Lung microvascular endothelial cell (primary cell): ENCODE results near the gene CIC. TPM values are rescaled to one million over a fixed set of nuclear protein-coding genes. Genes with fewer than 3 reads are reported as not detected.

ENCODE experiments used
- DNase-seq, 2 donors: peaks; one replicate each; pipeline versions ENCODE4 v3.0.0 to v3.0.0-alpha.2; 2010; ENCODE audit warnings: low read depth in 2 of 2
- total RNA-seq: library from RNA; depleted of rRNA; stranded (reverse); fragments of >200 nt; gene quantifications from 2 replicates; pipeline ENCODE4 v1.2.1, GENCODE V29; 2014

Gene CIC
- total RNA-seq, 1 donor from 2014 or later: 9.3 TPM

DNA sequence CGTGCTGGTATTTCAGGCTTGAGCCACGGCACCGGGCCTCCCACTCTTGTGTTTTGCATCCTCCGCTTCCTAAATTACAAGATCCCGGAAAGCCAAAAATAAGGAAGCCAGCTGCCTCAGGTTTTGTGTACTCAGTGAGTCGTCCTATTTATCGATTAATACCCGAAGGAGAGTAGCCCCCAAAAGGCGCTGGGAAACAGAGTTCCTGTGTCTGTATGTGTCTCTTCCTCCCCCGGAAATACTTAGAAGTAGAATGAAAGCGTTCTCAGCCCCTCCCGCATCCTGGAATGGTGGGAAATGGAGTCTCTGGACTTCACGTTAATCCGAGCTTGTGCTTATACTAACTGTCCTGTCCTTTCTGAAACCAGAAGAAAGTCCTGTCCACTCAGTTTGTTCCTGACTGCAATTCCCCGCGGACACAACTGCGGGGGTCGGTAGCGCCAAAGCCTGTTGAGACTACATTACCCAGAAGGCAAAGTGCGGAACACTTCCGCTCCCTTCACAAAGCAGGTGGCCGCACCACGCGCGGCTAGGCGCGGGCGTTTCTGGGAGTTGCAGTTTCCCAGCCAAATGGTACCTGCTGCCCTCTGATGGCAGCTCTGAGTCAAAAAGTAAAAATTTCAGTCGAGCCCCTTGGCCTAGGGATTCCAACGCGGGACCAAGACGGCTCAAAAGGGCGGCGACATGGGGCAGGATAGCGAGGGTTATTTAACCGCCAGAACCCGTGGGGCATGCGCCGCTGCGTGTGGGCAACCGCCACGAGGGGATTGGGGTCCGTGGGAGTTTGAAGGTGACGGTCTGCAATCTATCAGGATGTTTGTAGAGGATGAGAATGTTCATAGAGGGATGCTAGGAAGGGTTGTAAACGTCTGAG is 24.5 kb upstream of the CIC start:
- DNase-seq: peak; percentile 93 to 95

GRCh38 chr19:42245231-42245630 is 23.8 kb upstream of the CIC start:
- no peak for DNase-seq

- DNase-seq: peak; percentile 80 to 85
Observed at GRCh38 chr19:42246143-42246921, 22.7 kb upstream of the CIC start.

DNA sequence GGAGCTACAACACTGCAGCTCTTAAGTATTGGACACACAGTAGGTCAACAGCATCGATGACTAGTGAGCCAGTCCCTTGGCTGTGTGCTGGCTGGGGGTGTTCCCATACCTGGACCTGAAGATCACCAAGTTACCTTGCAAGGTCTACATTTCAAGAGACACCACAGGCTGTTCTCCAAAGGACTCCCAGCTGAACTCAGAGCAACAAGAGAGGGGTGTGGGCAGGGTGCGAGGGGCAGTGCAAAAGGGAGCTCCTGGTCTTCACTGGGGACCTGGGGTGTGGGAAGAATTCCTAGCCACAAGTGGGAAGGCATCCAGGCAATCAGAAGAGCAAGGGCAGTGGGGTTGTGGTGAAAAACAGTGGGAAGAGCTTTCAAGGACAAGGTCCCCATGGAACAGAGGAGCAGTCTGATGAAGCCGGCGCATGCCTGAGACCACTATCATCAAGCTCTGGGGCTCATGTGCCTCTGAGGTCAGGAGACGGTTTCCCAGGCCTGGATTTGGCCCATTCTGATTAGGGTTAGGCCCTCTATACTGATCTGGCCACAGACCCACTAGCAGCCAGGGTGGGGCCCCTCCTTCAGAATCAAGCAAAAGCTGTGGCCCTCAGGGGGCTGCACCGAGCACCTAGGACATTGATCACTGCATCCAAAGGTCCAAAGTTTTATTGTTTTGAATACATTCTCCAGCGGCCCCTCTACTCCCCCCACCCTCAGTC is 22.0 kb upstream of the CIC start:
- no peak for DNase-seq

GRCh38 chr19:42247640-42248199 is 21.3 kb upstream of the CIC start:
- no peak for DNase-seq

DNA sequence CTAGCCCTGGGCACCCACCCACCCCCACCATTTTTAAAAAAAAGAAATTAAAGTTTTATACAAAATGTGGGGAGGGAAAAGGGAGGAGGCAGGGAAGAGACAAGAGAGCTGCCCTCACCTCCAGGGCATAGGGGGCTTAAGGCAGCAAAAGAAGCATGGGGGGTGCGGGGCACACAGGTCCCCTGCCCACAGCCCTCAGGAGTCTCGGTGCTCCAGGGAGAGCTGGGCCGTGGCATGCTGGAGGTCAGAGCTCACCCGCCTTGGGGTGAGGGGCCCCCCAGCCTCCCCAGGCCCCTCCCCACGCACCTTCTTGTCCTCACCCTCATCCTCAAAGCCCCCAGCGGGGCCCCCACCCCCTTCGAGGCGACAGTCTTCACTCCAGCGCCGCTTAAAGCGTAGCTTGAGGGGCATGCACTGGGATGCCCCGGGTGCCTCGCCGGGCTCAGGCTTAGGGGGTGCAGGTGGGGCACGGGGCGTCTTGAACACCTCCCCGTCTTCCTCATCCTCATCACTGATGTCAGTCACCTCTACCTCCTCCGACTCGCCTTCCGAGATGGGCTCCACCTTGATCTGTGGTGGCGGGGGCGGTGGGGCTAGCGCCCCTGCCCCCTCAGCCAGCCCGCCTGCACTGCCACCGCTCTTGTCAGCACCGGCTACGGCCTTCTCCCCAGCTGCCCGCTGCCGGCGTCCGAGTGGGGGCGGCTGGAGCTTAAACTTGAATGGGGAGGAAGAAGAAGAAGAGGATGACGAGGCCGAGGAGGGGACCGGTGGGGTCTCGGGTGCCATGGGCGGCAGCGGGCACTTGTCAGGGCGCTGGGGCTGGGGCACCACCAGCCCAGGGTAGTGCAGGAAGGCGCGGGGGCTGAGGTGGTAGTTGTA is 20.5 kb upstream of the CIC start:
- no peak for DNase-seq

DNA sequence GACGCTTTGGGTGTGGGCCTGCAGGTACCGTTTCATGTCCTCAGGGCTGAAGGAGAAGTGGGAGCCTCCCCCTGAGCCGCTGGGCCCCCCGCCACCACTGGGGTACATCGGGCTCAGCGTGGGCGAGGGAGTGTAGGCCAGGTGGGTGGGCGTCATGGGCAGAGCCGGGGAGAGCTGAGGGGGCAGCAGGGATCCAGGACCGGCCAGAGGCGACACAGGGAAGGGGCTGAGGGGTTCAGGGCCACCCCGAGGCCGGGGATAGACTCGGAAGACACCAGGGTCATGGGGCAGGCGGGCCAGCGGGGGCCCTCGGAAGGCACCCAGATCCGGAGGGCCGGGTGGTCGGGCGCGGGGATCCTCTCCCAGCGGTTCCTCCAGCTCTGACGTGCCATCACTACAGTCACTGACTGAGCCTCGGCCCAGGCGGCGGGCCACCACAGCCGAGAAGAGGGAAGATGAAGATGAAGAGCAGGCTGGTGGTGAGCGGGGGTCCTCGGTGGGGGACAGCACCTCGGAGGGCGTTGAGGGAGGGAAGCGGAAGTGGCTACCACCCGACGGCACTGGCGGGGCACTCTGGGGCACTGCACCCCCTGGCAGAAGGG is 19.8 kb upstream of the CIC start:
- no peak for DNase-seq

DNA sequence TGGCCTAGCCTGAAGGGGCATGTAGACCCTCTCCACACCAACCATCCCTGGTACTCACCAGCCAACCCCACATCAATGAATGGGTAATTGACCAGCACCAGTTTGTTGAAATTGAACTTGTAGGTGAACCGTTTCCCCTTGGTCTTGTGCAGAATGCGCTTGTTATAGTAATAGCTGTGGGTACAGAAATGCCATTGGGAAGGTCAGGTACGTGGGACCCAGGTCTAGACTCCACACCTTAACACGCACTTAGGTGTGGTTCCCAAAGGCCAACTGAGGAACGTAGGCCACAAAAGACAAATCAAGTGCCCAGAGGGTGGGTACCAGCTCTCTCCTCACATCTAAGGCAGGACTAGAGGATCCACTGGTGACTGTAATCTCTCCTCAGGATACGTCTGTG is 19.3 kb upstream of the CIC start:
- no peak for DNase-seq

- DNase-seq: no peak
Observed at GRCh38 chr19:42250183-42250665, 18.8 kb upstream of the CIC start.

DNA sequence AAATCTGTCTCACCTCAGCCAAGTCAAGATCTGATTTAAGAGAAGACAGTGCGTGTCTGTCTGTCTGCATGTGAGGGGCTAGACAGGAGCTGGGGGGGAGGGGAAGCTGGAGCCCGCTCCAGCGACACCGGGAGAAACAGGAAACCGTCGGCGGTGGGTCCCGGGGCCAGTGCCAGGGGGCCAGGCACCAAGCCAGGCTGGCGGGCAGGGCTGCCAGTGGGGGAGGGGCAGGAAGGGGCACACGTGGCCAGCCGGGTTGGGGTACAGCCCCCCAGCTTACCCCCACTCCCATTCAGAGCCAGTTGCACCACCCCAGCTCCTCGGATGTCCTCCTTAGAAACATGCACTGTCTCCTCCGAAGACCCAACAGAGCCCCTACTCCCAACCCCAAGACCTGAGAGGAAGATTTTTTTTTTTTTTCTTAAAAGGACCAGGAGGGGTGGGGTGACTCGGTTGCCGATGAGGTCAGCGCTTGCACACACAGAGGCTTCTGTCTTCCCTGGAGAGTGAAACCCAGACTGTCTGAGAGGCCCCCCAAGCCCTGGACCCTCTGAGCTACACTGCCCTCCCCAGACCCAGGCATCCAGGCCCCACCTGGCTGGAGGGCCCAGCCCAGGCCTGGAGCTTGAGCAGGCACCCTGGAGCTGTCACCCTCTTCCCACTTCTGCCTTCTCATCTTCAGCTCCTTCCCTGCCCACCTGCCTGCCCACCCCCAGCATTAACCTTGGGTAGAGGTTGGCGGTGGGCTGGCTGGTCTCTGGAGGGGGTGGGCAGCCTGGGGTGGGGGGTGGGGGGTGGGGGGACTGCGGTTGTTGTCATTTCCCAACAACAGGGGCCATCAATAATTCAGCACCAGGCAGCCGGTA is 18.2 kb upstream of the CIC start:
- peak; percentile 47 to 59 for DNase-seq

- DNase-seq: no peak
Observed at GRCh38 chr19:42251572-42252358, 17.3 kb upstream of the CIC start.

DNA sequence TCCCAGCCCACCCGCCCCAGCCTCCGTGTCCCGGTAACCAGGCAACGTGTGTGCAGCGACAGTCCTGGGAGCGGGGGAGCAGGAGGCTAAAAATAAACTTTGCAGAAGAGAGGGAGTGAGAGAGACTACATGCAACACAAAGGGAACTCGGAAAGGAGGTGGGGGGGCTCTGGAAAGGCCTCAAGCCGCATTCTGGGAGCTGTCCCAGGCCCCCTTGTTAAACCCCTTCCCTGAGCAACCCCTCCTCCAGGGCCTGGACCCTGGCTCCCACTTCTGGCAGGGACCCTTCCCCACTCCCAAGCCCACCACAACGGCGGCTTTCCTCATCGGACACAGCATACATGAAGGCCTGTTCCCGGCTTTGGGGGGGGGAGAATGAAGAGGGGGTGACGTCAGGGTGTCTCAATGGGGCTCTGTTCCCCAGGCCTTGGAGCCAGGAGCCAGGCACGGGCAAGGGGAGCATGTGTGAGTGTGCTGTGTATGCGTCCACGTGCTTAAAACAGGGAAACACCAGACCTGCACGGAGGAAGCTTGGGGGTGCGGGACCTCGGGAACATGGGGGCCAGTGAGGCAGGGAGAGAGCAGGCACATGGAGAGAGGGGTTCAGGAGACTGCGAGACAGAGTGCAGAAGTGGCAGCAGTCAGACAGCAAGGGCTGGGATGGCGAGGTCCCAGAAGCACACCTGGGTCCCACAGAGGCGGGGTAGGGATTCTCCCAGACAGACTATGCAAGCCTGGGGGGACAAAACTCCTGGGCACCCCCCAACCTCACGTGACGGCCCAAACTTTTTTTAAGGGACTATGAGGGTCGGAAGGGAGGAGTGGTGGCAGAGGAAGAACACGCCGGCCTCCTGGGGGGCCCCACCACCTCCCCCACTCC is 16.4 kb upstream of the CIC start:
- peak; percentile 41 to 44 for DNase-seq

DNA sequence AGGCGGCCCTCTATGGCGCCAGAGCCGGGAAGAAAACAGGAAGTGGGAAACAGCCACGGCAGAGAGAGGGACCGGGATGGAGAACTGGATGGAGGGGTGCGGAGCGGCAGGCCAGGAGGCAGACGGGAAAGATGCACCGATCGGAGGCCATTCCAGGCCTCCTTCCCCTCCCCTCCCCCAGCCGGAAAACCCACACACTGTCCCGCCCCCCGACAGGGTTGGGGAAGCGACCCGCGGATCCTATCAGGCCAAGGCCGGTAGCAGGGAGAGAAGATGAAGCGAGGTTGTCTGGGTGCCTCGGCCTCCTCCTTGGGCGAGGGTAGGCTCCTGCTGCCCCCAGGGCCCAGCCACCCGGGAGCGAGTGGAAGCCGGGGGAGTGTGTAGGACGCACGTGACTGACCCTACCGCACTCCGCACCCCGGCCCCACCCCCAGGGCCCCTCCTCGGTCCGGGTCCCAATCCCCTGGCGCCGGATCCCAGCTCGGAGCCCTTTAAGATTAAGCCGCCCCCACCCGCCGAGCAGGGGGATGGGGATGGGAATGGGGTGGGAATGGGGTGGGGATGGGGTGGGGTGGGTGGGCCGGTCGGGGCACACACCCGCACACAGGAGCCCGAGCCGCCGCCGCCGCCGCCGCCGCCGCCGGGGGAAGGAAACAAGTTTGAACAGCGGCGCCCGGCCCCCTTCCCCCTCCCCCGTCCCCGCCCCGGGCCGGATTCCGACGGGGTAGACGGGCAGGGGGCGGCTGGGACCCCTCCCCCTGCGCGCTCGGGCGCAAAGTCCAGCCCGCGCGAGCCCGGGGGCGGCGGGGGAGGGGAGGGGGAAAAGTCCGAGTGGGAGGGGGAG is 15.6 kb upstream of the CIC start:
- DNase-seq: peak; percentile 35 to 66

GRCh38 chr19:42254089-42254849 is 14.8 kb upstream of the CIC start:
- DNase-seq: peak; percentile 62 to 68
